K562 (cell line): ENCODE data around the gene DVL2. TPM values are rescaled to one million over a fixed set of nuclear protein-coding genes. Genes with fewer than 3 reads are reported as not detected.
A peak's percentile ranks its signal among the peaks of the same experiment; 100 is the strongest.

Source experiments
- ELF1 ChIP-seq: fragments of 200-800 bp; sonication (Bioruptor generic); IDR thresholded peaks from 2 replicates; pipeline ENCODE4 v1.6.1; 2016; ENCODE audit warnings: missing genetic modification characterization, missing compliant biosample characterization
- FOSL1 ChIP-seq: fragments of 200-800 bp; sonication (Bioruptor generic); conservative IDR thresholded peaks from 2 replicates; pipeline ENCODE4 v1.6.1; 2016; ENCODE audit warnings: missing genetic modification characterization, missing compliant biosample characterization
- KAT7 ChIP-seq: sonication (generic); formaldehyde crosslinking; IDR thresholded peaks from 2 replicates; pipeline ENCODE4 v1.8.0; 2022; ENCODE audit warnings: missing genetic modification reagents, mild to moderate bottlenecking, borderline replicate concordance
- LEF1 ChIP-seq: fragments of 450-650 bp; IDR thresholded peaks from 2 replicates; pipeline ENCODE4 v1.6.1; 2016; ENCODE audit warnings: mild to moderate bottlenecking
- POLR2AphosphoS2 ChIP-seq: IDR thresholded peaks from 2 replicates; pipeline ENCODE4 v1.6.1; 2012; ENCODE audit warnings: low read length, improper control_type of control experiment
- RREB1 ChIP-seq: fragments of 250-450 bp; sonication (Bioruptor Pico); IDR thresholded peaks from 2 replicates; pipeline ENCODE4 v1.4.0; 2020
- SP1 ChIP-seq: sonication (generic); formaldehyde crosslinking; IDR thresholded peaks from 2 replicates; pipeline ENCODE4 v1.8.1; 2022; ENCODE audit warnings: mild to moderate bottlenecking, missing genetic modification reagents
- SRSF7 ChIP-seq: fragments of 200-400 bp; formaldehyde crosslinking; optimal IDR thresholded peaks from 2 replicates; pipeline ENCODE3; 2017; ENCODE audit warnings: mild to moderate bottlenecking, low read depth, low read length
- TFAM ChIP-seq: fragments of 250-450 bp; sonication (Bioruptor Pico); conservative IDR thresholded peaks from 2 replicates; pipeline ENCODE4 v1.5.0; 2021; ENCODE audit warnings: mild to moderate bottlenecking, moderate library complexity
- ZBTB9 ChIP-seq: fragments of 450-650 bp; formaldehyde crosslinking; IDR thresholded peaks from 2 replicates; pipeline ENCODE4 v1.4.0; 2020; ENCODE audit warnings: mild to moderate bottlenecking, moderate library complexity
- ZNF224 ChIP-seq: sonication (generic); formaldehyde crosslinking; IDR thresholded peaks from 2 replicates; pipeline ENCODE4 v1.8.0; 2022; ENCODE audit warnings: mild to moderate bottlenecking, missing genetic modification reagents
- ZNF512 ChIP-seq: IDR thresholded peaks from 2 replicates; pipeline ENCODE4 v1.6.1; 2016; ENCODE audit warnings: missing genetic modification characterization, missing compliant biosample characterization
- ZNF717 ChIP-seq: fragments of 250-450 bp; sonication (Bioruptor Pico); IDR thresholded peaks from 2 replicates; pipeline ENCODE4 v1.5.0; 2021
- ZNF785 ChIP-seq: fragments of 250-450 bp; sonication (Bioruptor Pico); IDR thresholded peaks from 2 replicates; pipeline ENCODE4 v1.4.0; 2020; ENCODE audit warnings: mild to moderate bottlenecking
- polyA plus RNA-seq, 8 experiments: library from polyadenylated mRNA; depleted of rRNA in 4 of 8; stranded (reverse) in 5 of 8; unstranded in 3 of 8; fragments of >200 nt; fragmentation: Nextera tagmentation in 2 of 8; fragmentation: Illumina TruSeq in 1 of 8; extraction: Ambion mirVana in 2 of 8; extraction: Trizol in 1 of 8; gene quantifications; 2 replicates each; pipeline versions ENCODE4 v1.2.1 to v1.2.3, GENCODE V29; 2011 to 2014; ENCODE audit warnings: inconsistent platforms in 1 of 8, missing spikeins in 1 of 8
- total RNA-seq, 7 experiments: library from RNA; depleted of rRNA in 6 of 7; stranded (reverse); fragments of >200 nt in 6 of 7; fragmentation: Illumina TruSeq in 2 of 7; extraction: Trizol in 2 of 7; gene quantifications; 2 replicates each; pipeline versions ENCODE4 v1.2.1 to v1.2.3, GENCODE V29; 2011 to 2021; ENCODE audit warnings: low replicate concordance in 1 of 7
- TF ChIP-seq, protein P1 (sequence below): fragments of 250-450 bp; sonication (Bioruptor Pico); IDR thresholded peaks from 2 replicates; pipeline ENCODE4 v1.8.0; 2022; ENCODE audit warnings: inconsistent platforms
- TF ChIP-seq, protein P2 (sequence below): sonication (generic); formaldehyde crosslinking; IDR thresholded peaks from 2 replicates; pipeline ENCODE4 v1.9.0; 2022; ENCODE audit warnings: mild to moderate bottlenecking, missing genetic modification reagents

The DVL2 gene
- total and polyA plus RNA-seq, 9 of the 15 experiments (the other 6 are each of a cell fraction or from before 2014, with no cell fraction given): 1.3 to 49.5 (median 24.3) TPM

DNA sequence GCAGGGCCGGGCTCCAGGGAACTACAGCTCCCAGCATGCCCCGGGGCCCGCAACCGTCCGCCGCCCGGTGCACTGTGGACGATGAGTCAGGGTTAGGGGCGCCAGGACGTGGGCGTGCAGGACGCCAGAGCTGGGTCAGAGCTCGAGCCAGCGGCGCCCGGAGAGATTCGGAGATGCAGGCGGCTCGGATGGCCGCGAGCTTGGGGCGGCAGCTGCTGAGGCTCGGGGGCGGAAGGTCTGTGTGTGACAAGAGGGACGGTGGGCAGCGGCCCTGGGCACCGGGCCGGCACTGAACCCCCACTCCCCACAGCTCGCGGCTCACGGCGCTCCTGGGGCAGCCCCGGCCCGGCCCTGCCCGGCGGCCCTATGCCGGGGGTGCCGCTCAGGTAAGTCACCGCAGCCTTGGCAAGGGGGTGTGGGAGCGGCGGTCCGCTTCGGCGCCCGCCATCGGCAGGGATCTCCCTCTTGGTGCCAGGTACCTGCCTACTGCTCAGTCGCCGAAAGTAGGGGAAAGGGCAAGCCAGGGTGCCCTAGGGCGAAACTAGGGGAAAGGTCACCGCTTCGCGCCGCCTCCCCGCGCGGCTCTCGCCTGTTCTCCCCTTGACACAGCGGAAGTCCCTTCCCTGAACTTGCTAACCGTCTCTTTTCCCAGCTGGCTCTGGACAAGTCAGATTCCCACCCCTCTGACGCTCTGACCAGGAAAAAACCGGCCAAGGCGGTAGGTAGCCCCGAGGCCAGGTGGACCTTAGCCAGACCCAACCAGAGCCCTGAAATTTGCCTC, 14.3 kb downstream of the DVL2 start, which contains the start of the genes ACADVL and DLG4 (continued):
- peak; percentile 92 for TF ChIP-seq FOSL1
- no peak for TF ChIP-seq ZNF717 (CRISPR knock-in tag)
- no peak for TF ChIP-seq ZBTB9 (CRISPR knock-in tag)
- TF ChIP-seq RREB1 (CRISPR knock-in tag): no peak
- TF ChIP-seq KAT7: no peak
- TF ChIP-seq, protein P1, sequence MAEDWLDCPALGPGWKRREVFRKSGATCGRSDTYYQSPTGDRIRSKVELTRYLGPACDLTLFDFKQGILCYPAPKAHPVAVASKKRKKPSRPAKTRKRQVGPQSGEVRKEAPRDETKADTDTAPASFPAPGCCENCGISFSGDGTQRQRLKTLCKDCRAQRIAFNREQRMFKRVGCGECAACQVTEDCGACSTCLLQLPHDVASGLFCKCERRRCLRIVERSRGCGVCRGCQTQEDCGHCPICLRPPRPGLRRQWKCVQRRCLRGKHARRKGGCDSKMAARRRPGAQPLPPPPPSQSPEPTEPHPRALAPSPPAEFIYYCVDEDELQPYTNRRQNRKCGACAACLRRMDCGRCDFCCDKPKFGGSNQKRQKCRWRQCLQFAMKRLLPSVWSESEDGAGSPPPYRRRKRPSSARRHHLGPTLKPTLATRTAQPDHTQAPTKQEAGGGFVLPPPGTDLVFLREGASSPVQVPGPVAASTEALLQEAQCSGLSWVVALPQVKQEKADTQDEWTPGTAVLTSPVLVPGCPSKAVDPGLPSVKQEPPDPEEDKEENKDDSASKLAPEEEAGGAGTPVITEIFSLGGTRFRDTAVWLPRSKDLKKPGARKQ (CRISPR knock-in tag): no peak
- no peak for TF ChIP-seq ZNF785 (CRISPR knock-in tag)
- TF ChIP-seq SP1 (CRISPR knock-in tag): no peak; the same call in 1 of the 2 replicates
- TF ChIP-seq ELF1 (tag): 0 out of 2 replicates have a peak, but pooled peaks have one; percentile 25
- no peak for TF ChIP-seq LEF1
- TF ChIP-seq POLR2AphosphoS2: no peak
- no peak for TF ChIP-seq SRSF7
- no peak for TF ChIP-seq ZNF224
- TF ChIP-seq, protein P2, sequence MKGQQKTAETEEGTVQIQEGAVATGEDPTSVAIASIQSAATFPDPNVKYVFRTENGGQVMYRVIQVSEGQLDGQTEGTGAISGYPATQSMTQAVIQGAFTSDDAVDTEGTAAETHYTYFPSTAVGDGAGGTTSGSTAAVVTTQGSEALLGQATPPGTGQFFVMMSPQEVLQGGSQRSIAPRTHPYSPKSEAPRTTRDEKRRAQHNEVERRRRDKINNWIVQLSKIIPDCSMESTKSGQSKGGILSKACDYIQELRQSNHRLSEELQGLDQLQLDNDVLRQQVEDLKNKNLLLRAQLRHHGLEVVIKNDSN (CRISPR knock-in tag): no peak
- TF ChIP-seq ZNF512 (tag): no peak
- no peak for TF ChIP-seq TFAM (CRISPR knock-in tag)
